ENCODE data around the gene CELF4. TPM values are rescaled to one million over a fixed set of nuclear protein-coding genes. Genes with fewer than 3 reads are reported as not detected.

The CELF4 gene
- total RNA-seq, 1 experiment from 2014 or later = 0.11 TPM

- Mint-ChIP-seq H3K9me3 (ENCODE audit: unreplicated experiment) (no peaks in the 10 kb centered on the region), H3K4me3 (ENCODE audit: unreplicated experiment) (no peak overlapping the region), H3K36me3 (ENCODE audit: insufficient read depth, unreplicated experiment) (no peaks in the 10 kb centered on the region), H3K27ac (ENCODE audit: unreplicated experiment) (no peak overlapping the region), H3K4me1 (ENCODE audit: low read depth, unreplicated experiment) (no peaks in the 10 kb centered on the region), H3K27me3 (ENCODE audit: insufficient read depth, unreplicated experiment) (no peaks in the 10 kb centered on the region)
- H3K4me1 ChIP-seq = no peaks in the 10 kb centered on the region
- ChIA-PET CTCF (no interaction called here), POLR2A (no interaction called here)
- no peak overlapping the region for H3K4me3 ChIP-seq (ENCODE audit: low read depth, low read length)
- DNase-seq = no peak
- no peaks in the 10 kb centered on the region for H3K9me3 ChIP-seq
- BruUV-seq (replicated peaks) = no TSS peak
- H3K27me3 ChIP-seq (replicated peaks; ENCODE audit: control insufficient read depth, insufficient read depth, low read length) = no peaks in the 10 kb centered on the region
- no peak for TF ChIP-seq CTCF (IDR thresholded peaks at IDR 0.05; ENCODE audit: insufficient read depth in 1 of 2, low read depth in 1 of 2, low read length in 1 of 2, severe bottlenecking in 1 of 2, unreplicated experiment in 1 of 2)
- intact Hi-C loops (cut with micrococcal nuclease; ENCODE audit: unreplicated experiment) = no loop called here
- H3K36me3 ChIP-seq (ENCODE audit: control insufficient read depth, insufficient read depth, low read length) = no peaks in the 10 kb centered on the region
Measured at GRCh38 chr18:37422596-37422995, 143.0 kb downstream of the CELF4 start.

GRCh38 chr18:37422116-37422515, 143.5 kb downstream of the CELF4 start:
- Histone ChIP-seq H3K36me3 (ENCODE audit: control insufficient read depth, insufficient read depth, low read length) (no peaks in the 10 kb centered on the region), H3K4me3 (ENCODE audit: low read depth, low read length) (no peak overlapping the region), H3K9me3 (no peaks in the 10 kb centered on the region), H3K4me1 (no peaks in the 10 kb centered on the region), H3K27me3 (replicated peaks; ENCODE audit: control insufficient read depth, insufficient read depth, low read length) (no peaks in the 10 kb centered on the region)
- Mint-ChIP-seq H3K4me3 (ENCODE audit: unreplicated experiment) (no peak overlapping the region), H3K4me1 (ENCODE audit: low read depth, unreplicated experiment) (no peaks in the 10 kb centered on the region), H3K27me3 (ENCODE audit: insufficient read depth, unreplicated experiment) (no peaks in the 10 kb centered on the region), H3K36me3 (ENCODE audit: insufficient read depth, unreplicated experiment) (no peaks in the 10 kb centered on the region), H3K9me3 (ENCODE audit: unreplicated experiment) (no peaks in the 10 kb centered on the region), H3K27ac (ENCODE audit: unreplicated experiment) (no peak overlapping the region)
- CTCF ChIA-PET = no interaction called here
- no peak for DNase-seq
- POLR2A ChIA-PET = no interaction called here
- no peak for TF ChIP-seq CTCF (IDR thresholded peaks at IDR 0.05; ENCODE audit: insufficient read depth in 1 of 2, low read depth in 1 of 2, low read length in 1 of 2, severe bottlenecking in 1 of 2, unreplicated experiment in 1 of 2)
- no TSS peak for BruUV-seq (replicated peaks)
- intact Hi-C loops (cut with micrococcal nuclease; ENCODE audit: unreplicated experiment) = no loop called here

- no peaks in the 10 kb centered on the region for H3K9me3 Mint-ChIP-seq (ENCODE audit: unreplicated experiment)
- H3K27me3 Mint-ChIP-seq (ENCODE audit: insufficient read depth, unreplicated experiment) = peaks cover 4% of the 10 kb centered on the region
- CTCF ChIA-PET = no interaction called here
- DNase-seq = no peak
- H3K9me3 ChIP-seq = no peaks in the 10 kb centered on the region
- no peaks in the 10 kb centered on the region for H3K36me3 ChIP-seq (ENCODE audit: control insufficient read depth, insufficient read depth, low read length)
- no peaks in the 10 kb centered on the region for H3K27me3 ChIP-seq (replicated peaks; ENCODE audit: control insufficient read depth, insufficient read depth, low read length)
- H3K4me3 ChIP-seq (ENCODE audit: low read depth, low read length) = no peak overlapping the region
- H3K27ac Mint-ChIP-seq (ENCODE audit: unreplicated experiment) = no peak overlapping the region
- H3K36me3 Mint-ChIP-seq (ENCODE audit: insufficient read depth, unreplicated experiment) = no peaks in the 10 kb centered on the region
- no TSS peak for BruUV-seq (replicated peaks)
- TF ChIP-seq CTCF (IDR thresholded peaks at IDR 0.05; ENCODE audit: insufficient read depth in 1 of 2, low read depth in 1 of 2, low read length in 1 of 2, severe bottlenecking in 1 of 2, unreplicated experiment in 1 of 2) = no peak
- no peaks in the 10 kb centered on the region for H3K4me1 Mint-ChIP-seq (ENCODE audit: low read depth, unreplicated experiment)
- no peaks in the 10 kb centered on the region for H3K4me1 ChIP-seq
- no peak overlapping the region for H3K4me3 Mint-ChIP-seq (ENCODE audit: unreplicated experiment)
- intact Hi-C loops (cut with micrococcal nuclease; ENCODE audit: unreplicated experiment) = no loop called here
- POLR2A ChIA-PET = no interaction called here
Measured at GRCh38 chr18:37421341-37422077, 144.1 kb downstream of the CELF4 start.
